ENCODE data around the gene CCL25.
"Not testable (repeated sequence)": the region's sequence is repeated elsewhere in the genome, so short reads cannot be mapped to it uniquely, and the experiment has no call there.

The CCL25 gene

GRCh38 chr19:8028951-8029491, 23.5 kb upstream of the CCL25 start:
- WGBS, result 24% methylated on average over 11 of the region's 12 CpGs
- Histone ChIP-seq H3K27ac (ENCODE audit: low read depth, low read length) (peak overlapping the region; percentile 82), H3K36me3 (ENCODE audit: insufficient read depth, low read length) (no peaks in the 10 kb centered on the region), H3K4me3 (ENCODE audit: low read length) (no peak overlapping the region), H3K9me3 (ENCODE audit: insufficient read depth, low read depth, low read length) (no peaks in the 10 kb centered on the region), H3K4me1 (ENCODE audit: insufficient read depth, low read length) (peaks cover 11% of the 10 kb centered on the region), H3K9ac (ENCODE audit: low read depth, low read length) (no peak overlapping the region; the same call in 1 of the 2 replicates), H3K27me3 (ENCODE audit: insufficient read depth, low read length) (no peaks in the 10 kb centered on the region)

GRCh38 chr19:8030960-8031359, 21.6 kb upstream of the CCL25 start:
- H3K4me1 ChIP-seq (ENCODE audit: insufficient read depth, low read length), result peaks cover 11% of the 10 kb centered on the region
- H3K9me3 ChIP-seq (ENCODE audit: insufficient read depth, low read depth, low read length), result no peaks in the 10 kb centered on the region
- no peaks in the 10 kb centered on the region for H3K27me3 ChIP-seq (ENCODE audit: insufficient read depth, low read length)
- H3K4me3 ChIP-seq (ENCODE audit: low read length), result no peak overlapping the region
- H3K9ac ChIP-seq (ENCODE audit: low read depth, low read length), result no peak overlapping the region
- no peak overlapping the region for H3K27ac ChIP-seq (ENCODE audit: low read depth, low read length)
- 90% methylated on average over 7 of the region's 8 CpGs for WGBS
- no peaks in the 10 kb centered on the region for H3K36me3 ChIP-seq (ENCODE audit: insufficient read depth, low read length)

- Histone ChIP-seq H3K9ac (ENCODE audit: low read depth, low read length) (peak overlapping the region; percentile 41; the same call in 1 of the 2 replicates), H3K4me1 (ENCODE audit: insufficient read depth, low read length) (peaks cover 14% of the 10 kb centered on the region), H3K27ac (ENCODE audit: low read depth, low read length) (peak overlapping the region; percentile 64; the same call in 1 of the 2 replicates)
- not testable (repeated sequence) for H3K9me3 ChIP-seq (ENCODE audit: insufficient read depth, low read depth, low read length); H3K36me3 ChIP-seq (ENCODE audit: insufficient read depth, low read length); H3K27me3 ChIP-seq (ENCODE audit: insufficient read depth, low read length); H3K4me3 ChIP-seq (ENCODE audit: low read length)
- WGBS, result 88% methylated on average over 20 of the region's 22 CpGs
Observed at GRCh38 chr19:8033287-8034177, 19.0 kb upstream of the CCL25 start.

GRCh38 chr19:8034178-8034525, 18.4 kb upstream of the CCL25 start:
- H3K27me3 ChIP-seq (ENCODE audit: insufficient read depth, low read length), result no peaks in the 10 kb centered on the region
- H3K4me1 ChIP-seq (ENCODE audit: insufficient read depth, low read length), result peaks cover 10% of the 10 kb centered on the region
- no peak overlapping the region for H3K4me3 ChIP-seq (ENCODE audit: low read length)
- H3K36me3 ChIP-seq (ENCODE audit: insufficient read depth, low read length), result no peaks in the 10 kb centered on the region
- WGBS, result 95% methylated on average over 6 of the region's 6 CpGs
- no peaks in the 10 kb centered on the region for H3K9me3 ChIP-seq (ENCODE audit: insufficient read depth, low read depth, low read length)
- H3K27ac ChIP-seq (ENCODE audit: low read depth, low read length), result no peak overlapping the region
- H3K9ac ChIP-seq (ENCODE audit: low read depth, low read length), result no peak overlapping the region

- Histone ChIP-seq H3K4me1 (ENCODE audit: insufficient read depth, low read length) (peaks cover 10% of the 10 kb centered on the region), H3K36me3 (ENCODE audit: insufficient read depth, low read length) (no peaks in the 10 kb centered on the region), H3K27me3 (ENCODE audit: insufficient read depth, low read length) (no peaks in the 10 kb centered on the region), H3K9ac (ENCODE audit: low read depth, low read length) (no peak overlapping the region), H3K4me3 (ENCODE audit: low read length) (no peak overlapping the region), H3K9me3 (ENCODE audit: insufficient read depth, low read depth, low read length) (no peaks in the 10 kb centered on the region), H3K27ac (ENCODE audit: low read depth, low read length) (no peak overlapping the region)
- WGBS, result 88% methylated on average over 7 of the region's 7 CpGs
Observed at GRCh38 chr19:8036434-8037099, 16.0 kb upstream of the CCL25 start.

- H3K9ac ChIP-seq (ENCODE audit: low read depth, low read length), result no peak overlapping the region
- WGBS, result 87% methylated on average over 6 of the region's 6 CpGs
- H3K27me3 ChIP-seq (ENCODE audit: insufficient read depth, low read length), result no peaks in the 10 kb centered on the region
- no peaks in the 10 kb centered on the region for H3K9me3 ChIP-seq (ENCODE audit: insufficient read depth, low read depth, low read length)
- H3K4me1 ChIP-seq (ENCODE audit: insufficient read depth, low read length), result peaks cover 5% of the 10 kb centered on the region; the same call in 1 of the 2 replicates
- H3K27ac ChIP-seq (ENCODE audit: low read depth, low read length), result no peak overlapping the region
- no peak overlapping the region for H3K4me3 ChIP-seq (ENCODE audit: low read length)
- no peaks in the 10 kb centered on the region for H3K36me3 ChIP-seq (ENCODE audit: insufficient read depth, low read length)
Observed at GRCh38 chr19:8038815-8039214, 13.7 kb upstream of the CCL25 start.

GRCh38 chr19:8039231-8039630, 13.3 kb upstream of the CCL25 start:
- 94% methylated on average over 3 of the region's 3 CpGs for WGBS
- H3K27ac ChIP-seq (ENCODE audit: low read depth, low read length), result no peak overlapping the region
- H3K36me3 ChIP-seq (ENCODE audit: insufficient read depth, low read length), result no peaks in the 10 kb centered on the region
- H3K27me3 ChIP-seq (ENCODE audit: insufficient read depth, low read length), result no peaks in the 10 kb centered on the region
- no peak overlapping the region for H3K9ac ChIP-seq (ENCODE audit: low read depth, low read length)
- peaks cover 5% of the 10 kb centered on the region; the same call in 1 of the 2 replicates for H3K4me1 ChIP-seq (ENCODE audit: insufficient read depth, low read length)
- H3K4me3 ChIP-seq (ENCODE audit: low read length), result no peak overlapping the region
- no peaks in the 10 kb centered on the region for H3K9me3 ChIP-seq (ENCODE audit: insufficient read depth, low read depth, low read length)

GRCh38 chr19:8041531-8041931, 11.0 kb upstream of the CCL25 start:
- no peaks in the 10 kb centered on the region for H3K9me3 ChIP-seq (ENCODE audit: insufficient read depth, low read depth, low read length)
- 89% methylated on average over 7 of the region's 7 CpGs for WGBS
- no peak overlapping the region for H3K27ac ChIP-seq (ENCODE audit: low read depth, low read length)
- no peaks in the 10 kb centered on the region for H3K4me1 ChIP-seq (ENCODE audit: insufficient read depth, low read length)
- no peaks in the 10 kb centered on the region for H3K27me3 ChIP-seq (ENCODE audit: insufficient read depth, low read length)
- H3K36me3 ChIP-seq (ENCODE audit: insufficient read depth, low read length), result no peaks in the 10 kb centered on the region
- no peak overlapping the region for H3K4me3 ChIP-seq (ENCODE audit: low read length)
- H3K9ac ChIP-seq (ENCODE audit: low read depth, low read length), result no peak overlapping the region

- no peak overlapping the region for H3K9ac ChIP-seq (ENCODE audit: low read depth, low read length)
- no peaks in the 10 kb centered on the region for H3K27me3 ChIP-seq (ENCODE audit: insufficient read depth, low read length)
- H3K9me3 ChIP-seq (ENCODE audit: insufficient read depth, low read depth, low read length), result no peaks in the 10 kb centered on the region
- H3K4me1 ChIP-seq (ENCODE audit: insufficient read depth, low read length), result no peaks in the 10 kb centered on the region
- H3K36me3 ChIP-seq (ENCODE audit: insufficient read depth, low read length), result no peaks in the 10 kb centered on the region
- no peak overlapping the region for H3K27ac ChIP-seq (ENCODE audit: low read depth, low read length)
- H3K4me3 ChIP-seq (ENCODE audit: low read length), result no peak overlapping the region
- WGBS, result 92% methylated on average over 7 of the region's 9 CpGs
Observed at GRCh38 chr19:8042900-8043299, 9.7 kb upstream of the CCL25 start.

GRCh38 chr19:8044018-8044417, 8.5 kb upstream of the CCL25 start:
- 90% methylated on average over 10 of the region's 10 CpGs for WGBS
- H3K4me1 ChIP-seq (ENCODE audit: insufficient read depth, low read length), result no peaks in the 10 kb centered on the region
- H3K9ac ChIP-seq (ENCODE audit: low read depth, low read length), result no peak overlapping the region
- peaks cover under 1% of the 10 kb centered on the region for H3K27me3 ChIP-seq (ENCODE audit: insufficient read depth, low read length)
- H3K27ac ChIP-seq (ENCODE audit: low read depth, low read length), result no peak overlapping the region
- H3K9me3 ChIP-seq (ENCODE audit: insufficient read depth, low read depth, low read length), result no peaks in the 10 kb centered on the region
- no peaks in the 10 kb centered on the region for H3K36me3 ChIP-seq (ENCODE audit: insufficient read depth, low read length)
- no peak overlapping the region for H3K4me3 ChIP-seq (ENCODE audit: low read length)

- H3K4me1 ChIP-seq (ENCODE audit: insufficient read depth, low read length), result no peaks in the 10 kb centered on the region
- no peaks in the 10 kb centered on the region for H3K9me3 ChIP-seq (ENCODE audit: insufficient read depth, low read depth, low read length)
- H3K36me3 ChIP-seq (ENCODE audit: insufficient read depth, low read length), result no peaks in the 10 kb centered on the region
- peaks cover 13% of the 10 kb centered on the region for H3K27me3 ChIP-seq (ENCODE audit: insufficient read depth, low read length)
- H3K4me3 ChIP-seq (ENCODE audit: low read length), result no peak overlapping the region
- H3K9ac ChIP-seq (ENCODE audit: low read depth, low read length), result no peak overlapping the region
- H3K27ac ChIP-seq (ENCODE audit: low read depth, low read length), result no peak overlapping the region
- 79% methylated on average over 10 of the region's 10 CpGs for WGBS
Observed at GRCh38 chr19:8045872-8046568, 6.5 kb upstream of the CCL25 start.

Data from HUES64 (cell line).